Stimulated activated CD4-positive, alpha-beta T cell treated with anti-CD3 and anti-CD28 coated beads, Interleukin-12 subunit alpha, Interleukin-12 subunit beta, amount 100 ng/mL, for 48 hours (primary cell): ENCODE results near the gene FZD2.
"Not testable (repeated sequence)": the region's sequence is repeated elsewhere in the genome, so short reads cannot be mapped to it uniquely, and the experiment has no call there.

ENCODE experiments used
- DNase-seq, 3 donors: peaks; one replicate each; pipeline ENCODE4 v3.0.0-alpha.2; 2020; ENCODE audit warnings: low read depth in 2 of 3, low spot score in 1 of 3

Gene FZD2

GRCh38 chr17:44575403-44575802 is 18.1 kb downstream of the FZD2 start:
- DNase-seq, result no peak

- DNase-seq, result no peak
These were observed 21.7 kb downstream of the FZD2 start for GRCh38 chr17:44578947-44579346.

DNA sequence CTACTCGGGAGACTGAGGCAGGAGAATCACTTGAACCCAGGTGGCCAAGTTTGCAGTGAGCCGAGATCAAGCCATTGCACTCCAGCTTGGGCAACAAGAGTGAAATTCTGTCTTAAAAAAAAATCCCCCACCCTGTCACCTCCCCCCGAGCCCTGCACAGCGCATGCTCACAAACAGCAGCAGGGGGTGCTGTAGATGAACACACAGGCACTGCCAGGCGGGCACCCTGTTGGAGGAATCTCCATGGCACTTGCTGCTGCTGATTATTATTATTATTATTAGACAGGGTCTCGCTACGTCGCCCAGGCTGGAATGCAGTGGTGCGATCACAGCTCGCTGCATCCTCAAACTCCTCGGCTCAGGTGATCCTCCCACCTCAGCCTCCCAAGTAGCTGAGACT is 24.6 kb downstream of the FZD2 start:
- DNase-seq, result no peak

DNA sequence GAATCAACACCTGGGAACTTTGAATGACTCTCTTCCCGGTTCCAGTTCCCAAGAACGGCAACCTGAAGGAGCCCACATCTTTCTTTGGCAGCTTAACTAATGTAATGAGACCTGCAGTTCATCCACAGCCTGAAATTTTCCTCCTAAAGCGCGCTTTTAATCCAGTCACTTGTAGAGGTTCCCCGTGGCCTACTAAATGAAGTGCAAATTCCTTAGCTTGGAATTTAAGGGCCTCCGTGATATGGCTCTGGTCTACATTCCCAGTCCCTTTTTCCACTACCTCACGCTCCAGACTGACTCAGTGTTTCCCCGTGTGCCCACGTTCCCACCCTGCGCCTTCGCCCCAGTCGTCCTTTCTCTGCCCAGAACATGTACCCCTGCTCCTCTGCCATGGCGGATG is 27.2 kb downstream of the FZD2 start:
- DNase-seq, result no peak

DNA sequence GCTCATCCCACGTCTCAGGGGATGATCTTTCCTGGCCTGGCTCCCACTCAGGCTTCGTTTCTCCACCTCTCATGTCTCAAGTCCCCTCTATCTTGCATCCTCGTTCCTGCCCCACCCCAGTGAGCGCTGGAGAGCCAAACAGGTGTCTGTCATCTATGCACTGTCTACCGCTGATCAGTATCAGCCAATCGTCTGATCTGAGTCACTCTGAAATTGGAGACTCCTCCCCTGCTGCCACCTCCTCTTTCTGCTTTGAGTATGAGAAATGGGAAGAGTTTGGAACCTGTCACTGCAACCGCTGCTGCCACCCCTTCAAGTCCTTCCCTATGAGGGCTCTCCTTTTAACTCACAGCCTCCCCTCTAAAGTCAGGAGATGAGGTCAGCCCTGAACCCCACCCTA is 28.0 kb downstream of the FZD2 start:
- DNase-seq, result no peak

DNA sequence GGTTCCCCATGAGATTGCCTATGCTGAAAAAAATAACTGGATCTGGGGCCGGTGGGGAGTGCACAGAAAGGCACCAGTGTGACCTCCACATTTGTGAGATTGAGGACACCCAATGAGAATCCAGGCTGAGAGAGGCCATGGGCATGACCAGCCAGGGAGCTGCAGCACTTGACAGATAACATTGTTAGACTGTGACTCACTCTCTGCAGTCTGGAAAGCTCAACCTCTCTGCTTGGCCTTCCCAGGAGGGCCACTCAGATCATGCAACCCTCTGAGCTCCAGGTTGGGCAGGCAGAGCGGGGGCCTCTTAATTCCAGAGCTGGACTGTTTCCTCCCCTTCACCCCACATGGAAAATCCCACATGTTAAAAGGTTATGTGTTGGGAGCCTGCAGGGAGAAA is 30.1 kb downstream of the FZD2 start:
- DNase-seq, result no peak

DNA sequence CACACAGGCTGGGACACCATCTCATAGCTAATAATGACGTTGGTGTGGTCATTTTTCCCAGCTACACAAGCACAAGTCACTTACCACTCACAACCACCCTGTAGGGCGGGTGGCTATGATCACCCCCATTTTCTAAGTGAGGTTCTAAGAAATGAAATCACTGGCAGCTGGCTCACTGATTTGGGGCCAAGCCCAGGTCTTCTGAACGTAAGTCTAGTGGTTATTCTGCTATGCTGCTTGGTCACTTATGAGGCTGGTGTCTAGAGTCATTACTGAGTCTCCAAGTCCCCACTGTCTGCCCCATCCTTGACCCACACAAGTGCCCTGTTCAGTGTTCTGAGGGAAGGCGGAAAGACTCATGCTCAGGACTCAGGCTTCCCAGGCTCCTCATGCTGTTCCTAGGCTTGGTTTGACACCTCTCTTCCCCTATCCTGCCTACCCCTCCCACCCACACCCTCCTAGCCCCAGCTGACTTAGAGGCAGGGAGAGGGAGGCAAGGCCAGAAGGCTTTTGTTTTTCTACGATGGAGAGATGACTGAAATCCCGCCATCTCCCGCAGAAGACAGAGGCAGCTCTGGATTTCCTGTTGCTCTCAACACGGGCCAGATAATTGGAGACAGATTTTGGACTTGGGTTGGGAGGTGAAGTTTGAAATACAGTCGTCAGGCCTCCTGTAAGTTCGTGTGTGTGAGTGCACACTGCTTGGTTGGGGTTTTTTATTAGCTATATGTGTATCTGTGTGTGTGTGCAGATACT is 32.2 kb downstream of the FZD2 start:
- DNase-seq, result no peak

DNA sequence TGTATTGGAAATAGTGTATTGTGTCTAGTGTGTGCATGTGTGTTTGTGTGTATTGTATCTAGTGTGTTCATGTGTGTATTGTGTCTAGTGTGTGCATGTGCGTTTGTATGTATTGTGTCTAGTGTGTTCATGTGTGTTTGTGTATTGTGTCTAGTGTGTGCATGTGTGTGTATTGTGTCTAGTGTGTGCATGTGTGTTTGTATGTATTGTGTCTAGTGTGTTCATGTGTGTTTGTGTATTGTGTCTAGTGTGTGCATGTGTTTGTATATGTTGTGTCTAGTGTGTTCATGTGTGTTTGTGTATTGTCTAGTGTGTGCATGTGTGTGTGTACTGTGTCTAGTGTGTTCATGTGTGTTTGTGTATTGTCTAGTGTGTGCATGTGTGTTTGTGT is 32.8 kb downstream of the FZD2 start:
- DNase-seq, result not testable (repeated sequence)

- not testable (repeated sequence) for DNase-seq
These were observed 33.5 kb downstream of the FZD2 start for GRCh38 chr17:44590762-44591161.

- DNase-seq, result no peak
These were observed 33.9 kb downstream of the FZD2 start for GRCh38 chr17:44591206-44591605.

DNA sequence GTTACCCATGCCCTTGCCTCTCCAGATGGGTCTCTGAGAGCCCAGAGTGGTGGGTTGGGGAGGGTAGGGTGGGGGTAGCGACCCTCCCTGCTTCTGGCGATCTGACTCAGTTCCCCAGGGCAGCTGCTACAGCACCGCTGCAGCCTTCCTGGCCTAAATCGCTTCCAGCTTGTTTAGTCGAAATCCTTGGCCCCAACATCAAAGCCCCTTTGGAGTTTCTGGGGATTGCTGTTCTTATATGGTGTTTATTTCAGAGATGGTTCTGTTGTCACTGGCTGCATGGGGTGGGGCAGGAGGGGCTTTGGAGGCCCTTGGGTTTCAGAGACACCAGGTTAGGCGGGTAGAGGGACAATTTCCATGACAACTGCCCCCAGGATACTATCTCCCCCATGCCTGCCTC is 35.9 kb downstream of the FZD2 start:
- no peak for DNase-seq

DNA sequence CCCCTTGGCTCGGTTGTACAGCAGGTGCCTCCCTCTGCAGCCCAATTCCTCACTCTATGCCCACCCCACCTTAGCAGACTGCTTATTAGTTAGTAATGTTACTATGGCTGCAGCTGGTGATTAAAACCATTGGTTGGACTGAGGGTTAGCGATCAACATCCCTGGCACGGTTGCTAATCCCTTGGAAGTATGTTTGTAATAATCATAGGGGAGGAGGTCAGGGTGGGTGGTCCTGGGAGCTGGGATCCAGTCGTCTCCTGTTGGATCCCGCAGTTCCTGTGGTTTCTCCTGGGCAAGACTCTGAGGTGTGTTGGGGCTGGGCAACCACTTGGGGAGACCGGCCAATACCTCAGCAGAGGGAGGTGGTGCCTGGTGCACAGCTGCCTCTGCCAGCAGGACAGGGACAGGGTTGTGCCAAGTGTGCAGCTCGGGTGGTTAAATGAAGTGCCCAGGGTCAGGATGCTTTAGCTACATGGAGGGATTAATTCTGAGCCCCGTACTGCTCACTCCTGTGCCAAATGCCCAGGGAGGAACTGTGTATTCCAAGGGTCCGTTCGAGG is 38.0 kb downstream of the FZD2 start:
- no peak for DNase-seq

GRCh38 chr17:44598329-44598728 is 41.0 kb downstream of the FZD2 start:
- no peak for DNase-seq

DNA sequence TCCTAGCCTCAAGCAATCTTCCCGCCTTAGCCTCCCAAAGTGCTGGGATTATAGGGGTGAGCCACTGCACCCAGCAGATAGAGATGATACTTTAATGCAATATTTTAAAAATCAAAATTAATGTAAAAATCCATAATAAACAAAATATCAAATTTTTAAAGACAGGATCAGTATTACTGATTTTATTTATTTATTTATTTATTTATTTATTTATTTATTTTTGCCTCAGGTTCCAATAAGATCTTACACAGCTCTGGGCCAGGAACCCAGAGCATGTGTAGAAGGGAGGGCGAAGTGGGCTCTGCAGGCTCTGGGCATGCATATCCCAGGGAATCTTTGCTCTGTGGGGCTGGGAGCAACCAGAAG is 41.6 kb downstream of the FZD2 start:
- no peak for DNase-seq

- no peak for DNase-seq
These were observed 42.3 kb downstream of the FZD2 start for GRCh38 chr17:44599298-44600175.

GRCh38 chr17:44601539-44601938 is 44.3 kb downstream of the FZD2 start:
- no peak for DNase-seq

- DNase-seq, result no peak
These were observed 44.7 kb downstream of the FZD2 start for GRCh38 chr17:44601973-44602372.

DNA sequence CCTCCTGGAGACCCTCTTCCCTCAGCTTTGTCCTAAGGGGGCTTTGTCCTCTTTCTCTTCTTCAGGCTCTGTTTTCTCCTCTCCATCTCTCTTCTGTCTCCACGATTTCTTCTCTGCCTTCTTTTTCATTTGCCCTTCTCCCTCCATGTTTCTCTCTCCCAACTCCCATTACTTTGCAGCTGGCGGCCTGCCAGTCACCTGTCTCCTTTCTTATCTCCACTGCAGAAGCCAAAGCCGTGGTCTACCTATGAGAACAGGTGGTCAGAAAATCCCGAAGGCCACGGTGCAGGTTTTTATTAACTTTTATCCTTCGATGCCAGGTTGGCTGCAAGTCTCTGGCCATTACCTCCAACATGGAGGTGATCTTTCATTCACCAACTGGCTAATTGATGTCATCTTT is 45.1 kb downstream of the FZD2 start:
- no peak for DNase-seq

- no peak for DNase-seq
These were observed 45.7 kb downstream of the FZD2 start for GRCh38 chr17:44602970-44603369.

DNA sequence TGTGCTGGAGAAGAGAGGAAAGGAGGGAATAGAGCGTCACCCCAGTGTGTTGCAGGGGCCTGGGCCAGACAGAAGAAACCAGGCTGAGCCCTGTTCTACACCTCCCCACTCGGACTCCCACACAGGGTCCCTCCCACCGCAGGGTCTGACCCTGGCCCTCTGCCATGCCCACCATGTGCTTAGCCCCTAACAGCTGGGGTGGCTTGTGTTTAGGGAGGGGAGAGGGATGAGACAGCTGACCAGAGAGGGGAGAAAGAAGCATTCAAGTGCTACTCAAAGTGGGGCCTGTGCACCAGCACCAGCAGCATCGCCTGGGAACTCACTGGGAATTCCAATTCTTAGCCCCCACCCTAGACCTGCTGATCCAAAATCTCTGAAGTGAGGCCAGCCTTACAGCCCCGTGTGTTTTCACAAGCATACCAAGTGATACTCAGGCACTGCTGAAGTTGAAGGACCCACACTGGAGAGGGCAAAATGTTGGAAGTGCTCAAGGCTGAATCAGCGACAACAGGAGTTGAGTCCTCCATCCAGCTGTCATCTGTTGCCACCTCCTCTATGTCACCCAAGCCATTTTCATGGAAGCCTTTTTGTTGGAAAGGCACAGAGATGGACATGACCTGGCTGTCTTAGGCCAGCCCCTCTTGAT is 47.0 kb downstream of the FZD2 start:
- no peak for DNase-seq

GRCh38 chr17:44604768-44605485 is 47.6 kb downstream of the FZD2 start:
- no peak for DNase-seq
